OCI-LY1 (cell line): Measurements from ENCODE around the gene ITGAE.
A peak's percentile ranks its signal among the peaks of the same experiment; 100 is the strongest.

Experiments
- H2AFZ ChIP-seq: fragments of 200-600 bp; sonication (generic), shearing (Covaris generic); 2 replicates; pipeline ENCODE4 v1.6.0; 2014; ENCODE audit warnings: antibody characterized with exemption, mild to moderate bottlenecking, low read length
- H3F3A ChIP-seq: fragments of 200-600 bp; sonication (generic), shearing (Covaris generic); 2 replicates; pipeline ENCODE4 v1.6.0; 2014; ENCODE audit warnings: mild to moderate bottlenecking, antibody characterized with exemption, low read length, moderate library complexity; ENCODE audit not compliant: insufficient read depth
- H3K27ac ChIP-seq: fragments of 200-600 bp; sonication (generic); 2 replicates; pipeline ENCODE4 v1.5.1; 2014; ENCODE audit warnings: low read length, mixed run types, mild to moderate bottlenecking, low read depth; ENCODE audit not compliant: poor library complexity, severe bottlenecking
- H3K27me3 ChIP-seq: fragments of 200-600 bp; sonication (generic); 2 replicates; pipeline ENCODE4 v1.6.0; 2014; ENCODE audit warnings: antibody characterized with exemption, mild to moderate bottlenecking, low read length, moderate library complexity; ENCODE audit not compliant: insufficient read depth
- H3K36me3 ChIP-seq: fragments of 200-600 bp; sonication (generic); 2 replicates; pipeline ENCODE4 v1.6.1; 2014; ENCODE audit warnings: mild to moderate bottlenecking, antibody characterized with exemption, low read length, moderate library complexity, mixed read lengths; ENCODE audit not compliant: insufficient read depth
- H3K4me1 ChIP-seq: fragments of 200-600 bp; sonication (generic); 2 replicates; pipeline ENCODE4 v1.5.1; 2014; ENCODE audit warnings: mild to moderate bottlenecking, low read length, moderate library complexity; ENCODE audit not compliant: insufficient read depth, severe bottlenecking
- H3K4me2 ChIP-seq: fragments of 200-600 bp; sonication (generic), shearing (Covaris generic); 2 replicates; pipeline ENCODE4 v1.6.1; 2014; ENCODE audit warnings: low read length
- H3K4me3 ChIP-seq: fragments of 200-600 bp; sonication (generic); 2 replicates; pipeline ENCODE4 v1.5.1; 2014; ENCODE audit warnings: low read length, low read depth, mild to moderate bottlenecking, mixed read lengths; ENCODE audit not compliant: poor library complexity, severe bottlenecking
- H3K79me2 ChIP-seq: fragments of 200-600 bp; shearing (Covaris generic); 2 replicates; pipeline ENCODE4 v1.6.1; 2016; ENCODE audit warnings: mixed run types, low read length, mixed read lengths; ENCODE audit not compliant: insufficient read depth
- H3K9ac ChIP-seq: fragments of 200-600 bp; sonication (generic), shearing (Covaris generic); 2 replicates; pipeline ENCODE4 v1.6.1; 2014; ENCODE audit warnings: mild to moderate bottlenecking, low read length, mixed read lengths
- H3K9me2 ChIP-seq: fragments of 200-600 bp; sonication (generic), shearing (Covaris generic); 2 replicates; pipeline ENCODE4 v1.6.1; 2014; ENCODE audit warnings: low read depth, mild to moderate bottlenecking, low read length, mixed read lengths
- H3K9me3 ChIP-seq: fragments of 200-600 bp; shearing (Covaris generic); 2 replicates; pipeline ENCODE4 v1.6.1; 2014; ENCODE audit warnings: low read length, mixed read lengths
- H4K20me1 ChIP-seq: fragments of 200-600 bp; sonication (generic), shearing (Covaris generic); 2 replicates; pipeline ENCODE4 v1.6.0; 2016; ENCODE audit warnings: mild to moderate bottlenecking, low read length; ENCODE audit not compliant: insufficient read depth
- CTCF ChIP-seq: fragments of 200-600 bp; sonication (generic), shearing (Covaris generic); IDR thresholded peaks from 2 replicates; pipeline ENCODE4 v1.5.1; 2017; ENCODE audit warnings: mild to moderate bottlenecking, antibody characterized with exemption, low read length, moderate library complexity, mixed read lengths
- EZH2 ChIP-seq: fragments of 200-600 bp; sonication (generic), shearing (Covaris generic); IDR thresholded peaks from 2 replicates; pipeline ENCODE4 v1.8.0; 2017; ENCODE audit warnings: borderline replicate concordance, mixed run types, mild to moderate bottlenecking, antibody characterized with exemption, low read length, moderate library complexity, mixed read lengths

The ITGAE gene

GRCh38 chr17:3693141-3693540, 107.8 kb downstream of the ITGAE start:
- Histone ChIP-seq H3K4me2 (peak overlapping the region; percentile 2; the same call in 1 of the 2 replicates), H3K36me3 (peaks cover 5% of the 10 kb centered on the region; the same call in 1 of the 2 replicates), H3K27ac (peak overlapping the region; percentile 2), H3K9me3 (no peaks in the 10 kb centered on the region), H3K9ac (no peak overlapping the region), H3F3A (no peaks in the 10 kb centered on the region; the same call in 1 of the 2 replicates), H3K27me3 (no peaks in the 10 kb centered on the region; the same call in 1 of the 2 replicates), H4K20me1 (no peaks in the 10 kb centered on the region), H3K9me2 (no peaks in the 10 kb centered on the region), H3K4me3 (no peak overlapping the region), H3K4me1 (peaks cover 61% of the 10 kb centered on the region), H2AFZ (no peak overlapping the region), H3K79me2 (peaks cover 7% of the 10 kb centered on the region; the same call in 1 of the 2 replicates)
- TF ChIP-seq CTCF (no peak), EZH2 (no peak)

GRCh38 chr17:3692346-3692745, 108.6 kb downstream of the ITGAE start:
- no peak overlapping the region; the same call in 1 of the 2 replicates for H3K4me2 ChIP-seq
- H3K27ac ChIP-seq: peak overlapping the region; percentile 2
- peaks cover 5% of the 10 kb centered on the region; the same call in 1 of the 2 replicates for H3K36me3 ChIP-seq
- peaks cover 64% of the 10 kb centered on the region for H3K4me1 ChIP-seq
- peaks cover 7% of the 10 kb centered on the region; the same call in 1 of the 2 replicates for H3K79me2 ChIP-seq
- H3K9me2 ChIP-seq: no peaks in the 10 kb centered on the region
- H3K27me3 ChIP-seq: no peaks in the 10 kb centered on the region; the same call in 1 of the 2 replicates
- H3F3A ChIP-seq: no peaks in the 10 kb centered on the region; the same call in 1 of the 2 replicates
- no peaks in the 10 kb centered on the region for H4K20me1 ChIP-seq
- H3K4me3 ChIP-seq: no peak overlapping the region
- no peak for TF ChIP-seq EZH2
- peak; percentile 33; the same call in 1 of the 2 replicates for TF ChIP-seq CTCF
- H2AFZ ChIP-seq: no peak overlapping the region
- H3K9me3 ChIP-seq: no peaks in the 10 kb centered on the region
- no peak overlapping the region for H3K9ac ChIP-seq

GRCh38 chr17:3691617-3692067, 109.3 kb downstream of the ITGAE start:
- Histone ChIP-seq H4K20me1 (no peaks in the 10 kb centered on the region), H3K9me2 (no peaks in the 10 kb centered on the region), H3K4me1 (peaks cover 62% of the 10 kb centered on the region), H3K9me3 (no peaks in the 10 kb centered on the region), H2AFZ (no peak overlapping the region), H3K79me2 (peaks cover 7% of the 10 kb centered on the region; the same call in 1 of the 2 replicates), H3K27me3 (no peaks in the 10 kb centered on the region), H3K4me2 (peak overlapping the region; percentile 22; the same call in 1 of the 2 replicates), H3K9ac (no peak overlapping the region), H3K4me3 (no peak overlapping the region), H3K27ac (peak overlapping the region; percentile 92), H3F3A (no peaks in the 10 kb centered on the region; the same call in 1 of the 2 replicates), H3K36me3 (peaks cover 5% of the 10 kb centered on the region; the same call in 1 of the 2 replicates)
- TF ChIP-seq EZH2 (no peak), CTCF (peak; percentile 15; the same call in 1 of the 2 replicates)
